Measurements from ENCODE around the gene GPATCH8.

DNA sequence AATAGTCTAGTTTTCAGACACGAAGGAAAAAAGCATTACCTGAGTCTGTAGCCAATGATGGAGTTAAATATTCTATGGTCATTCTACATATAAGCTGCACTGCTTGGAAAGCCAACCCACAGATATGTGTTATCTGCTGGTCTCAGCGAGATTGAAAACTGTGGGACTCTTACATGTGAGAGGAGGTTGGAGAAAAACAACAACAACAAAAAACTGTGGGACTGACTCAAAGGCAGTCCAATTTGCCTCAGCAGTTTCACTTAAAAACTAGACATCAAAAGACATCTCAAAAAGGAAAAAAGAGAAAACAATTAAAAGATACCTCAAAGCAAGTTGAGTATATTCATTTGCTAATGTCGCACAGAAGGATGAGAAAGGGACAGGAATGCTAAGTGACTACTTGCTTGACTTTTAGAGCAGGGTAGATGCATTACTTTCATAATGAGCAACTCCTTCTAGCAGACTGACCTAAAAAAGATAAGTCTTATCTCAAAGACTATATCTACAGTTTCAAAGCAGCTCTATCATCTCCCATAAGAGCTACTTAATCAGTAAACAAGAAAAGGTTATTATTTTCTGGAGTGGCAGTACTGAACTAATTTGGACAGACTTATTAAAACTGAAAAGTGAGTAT is 78.3 kb downstream of the GPATCH8 start:
- TF ChIP-seq CTCF (IDR thresholded peaks at IDR 0.05) (no peak), POLR2A (IDR thresholded peaks at IDR 0.05) (no peak)
